Endothelial cell of umbilical vein (primary cell): ENCODE data around the gene KRTAP1-1. TPM values are rescaled to one million over a fixed set of nuclear protein-coding genes. Genes with fewer than 3 reads are reported as not detected.

Source experiments
- BruUV-seq: library from RNA; stranded (reverse); fragments of 400-500 nt; replicated peaks from 2 replicates; lab custom pipeline; 2021; lab: Mats Ljungman, UMichigan
- CTCF ChIA-PET: fragments of 300-600, 350-600 bp; sonication (Branson Sonifier 250); formaldehyde crosslinking; loops from one replicate; lab custom pipeline; 2021; ENCODE audit warnings: antibody characterized with exemption, inconsistent platforms; lab: Charles Lee
- POLR2A ChIA-PET: fragments of 300-600, 350-600 bp; sonication (Branson Sonifier 250); formaldehyde crosslinking; loops from one replicate; lab custom pipeline; 2021; ENCODE audit warnings: antibody characterized with exemption, inconsistent platforms; lab: Charles Lee
- DNase-seq: peaks from one replicate; pipeline ENCODE4 v3.0.0-alpha.2; 2011; ENCODE audit warnings: low read depth, low spot score
- FAIRE-seq: peaks from 2 replicates; lab custom pipeline; 2011; peaks lifted over from hg19 to GRCh38; lab: Jason Lieb, UNC
- H2AFZ ChIP-seq: 2 replicates; pipeline ENCODE4 v1.6.0; 2012; ENCODE audit warnings: low read depth, low read length, control low read depth, inconsistent platforms
- H3K27ac ChIP-seq: 2 replicates; pipeline ENCODE4 v1.5.1; 2011; ENCODE audit warnings: low read depth, mild to moderate bottlenecking, control low read depth, low read length, moderate library complexity; ENCODE audit not compliant: insufficient read depth
- H3K27me3 ChIP-seq, 2 experiments: 2 replicates each; pipeline versions ENCODE4 v1.6.0 to v1.6.1; 2011; ENCODE audit warnings: low read length in 2 of 2, mixed read lengths in 1 of 2; ENCODE audit not compliant: control insufficient read depth in 2 of 2, insufficient read depth in 2 of 2
- H3K36me3 ChIP-seq, 2 experiments: 2 replicates in 1 of 2; 3 replicates in 1 of 2; pipeline ENCODE4 v1.5.1; 2011; ENCODE audit warnings: low read length in 2 of 2, mild to moderate bottlenecking in 1 of 2, moderate library complexity in 1 of 2; ENCODE audit not compliant: control insufficient read depth in 2 of 2, insufficient read depth in 2 of 2; ENCODE audit errors: extremely low read depth in 1 of 2
- H3K4me1 ChIP-seq: 3 replicates; pipeline ENCODE4 v1.5.1; 2011; ENCODE audit warnings: mild to moderate bottlenecking, low read length; ENCODE audit not compliant: control insufficient read depth, insufficient read depth; ENCODE audit errors: extremely low read depth
- H3K4me2 ChIP-seq: 2 replicates; pipeline ENCODE4 v1.6.1; 2011; ENCODE audit warnings: low read length, control low read depth, mixed read lengths; ENCODE audit not compliant: insufficient read depth
- H3K4me3 ChIP-seq, 3 experiments: fragments of 200-600 bp in 1 of 3; sonication (generic), shearing (Covaris generic) in 1 of 3; replicated peaks in 1 of 3; 2 replicates each; pipeline ENCODE4 v1.5.1; 2011 to 2016; ENCODE audit warnings: control low read depth in 3 of 3, low read length in 3 of 3, mild to moderate bottlenecking in 2 of 3, inconsistent platforms in 1 of 3, low read depth in 1 of 3, moderate library complexity in 1 of 3; ENCODE audit not compliant: insufficient read depth in 1 of 3
- H3K79me2 ChIP-seq: 2 replicates; pipeline ENCODE4 v1.6.0; 2012; ENCODE audit warnings: low read length, inconsistent platforms; ENCODE audit not compliant: control insufficient read depth, insufficient read depth
- H3K9ac ChIP-seq: replicated peaks from 2 replicates; pipeline ENCODE3; 2011; ENCODE audit warnings: low read length, control low read depth; ENCODE audit not compliant: insufficient read depth; ENCODE audit errors: extremely low read depth
- H3K9me1 ChIP-seq: replicated peaks from 3 replicates; pipeline ENCODE4 v1.6.0; 2011; ENCODE audit warnings: mild to moderate bottlenecking, low read length; ENCODE audit not compliant: control insufficient read depth, insufficient read depth; ENCODE audit errors: extremely low read depth
- H3K9me3 ChIP-seq: replicated peaks from 2 replicates; pipeline ENCODE4 v1.5.1; 2012; ENCODE audit warnings: low read length, inconsistent platforms; ENCODE audit not compliant: control insufficient read depth, insufficient read depth
- H4K20me1 ChIP-seq: replicated peaks from 2 replicates; pipeline ENCODE3; 2011; ENCODE audit warnings: mild to moderate bottlenecking, low read length; ENCODE audit not compliant: control insufficient read depth, insufficient read depth; ENCODE audit errors: extremely low read depth
- CTCF ChIP-seq, 2 donors: IDR thresholded peaks; 1 replicate in 1 of 2; 2 replicates in 1 of 2; pipeline ENCODE4 v1.5.1; 2011; ENCODE audit warnings: low read length in 2 of 2, mild to moderate bottlenecking in 2 of 2, moderate library complexity in 2 of 2, control low read depth in 1 of 2, inconsistent platforms in 1 of 2, low read depth in 1 of 2; ENCODE audit not compliant: insufficient read depth in 1 of 2; ENCODE audit errors: extremely low read depth in 1 of 2
- EZH2 ChIP-seq: IDR thresholded peaks from 2 replicates; pipeline ENCODE4 v1.6.1; 2012; ENCODE audit warnings: borderline replicate concordance, low read depth, mild to moderate bottlenecking, moderate library complexity, low read length, inconsistent platforms; ENCODE audit not compliant: severe bottlenecking
- FOS ChIP-seq: IDR thresholded peaks from 2 replicates; pipeline ENCODE4 v1.6.1; 2011; ENCODE audit warnings: mild to moderate bottlenecking, low read length, moderate library complexity, borderline replicate concordance; ENCODE audit not compliant: insufficient read depth
- GATA2 ChIP-seq: IDR thresholded peaks from 2 replicates; pipeline ENCODE4 v1.7.0; 2011; ENCODE audit warnings: low read depth, mild to moderate bottlenecking, moderate library complexity, mixed read lengths, low read length; ENCODE audit not compliant: insufficient read length, insufficient read depth
- JUN ChIP-seq: IDR thresholded peaks from 2 replicates; pipeline ENCODE4 v1.6.1; 2011; ENCODE audit warnings: borderline replicate concordance, low read depth; ENCODE audit not compliant: insufficient read length, insufficient read depth
- MAX ChIP-seq: IDR thresholded peaks from 2 replicates; pipeline ENCODE4 v1.6.1; 2011; ENCODE audit not compliant: insufficient read depth, insufficient read length
- MYC ChIP-seq: IDR thresholded peaks from one replicate; pipeline ENCODE4 v1.6.1; 2011; ENCODE audit warnings: mild to moderate bottlenecking, low read depth, low read length
- POLR2A ChIP-seq: IDR thresholded peaks from 2 replicates; pipeline ENCODE4 v1.6.1; 2012; ENCODE audit warnings: low read depth, mild to moderate bottlenecking, control low read depth, low read length
- POLR2AphosphoS5 ChIP-seq: IDR thresholded peaks from 2 replicates; pipeline ENCODE4 v1.6.1; 2012; ENCODE audit warnings: low read depth, mild to moderate bottlenecking, control low read depth, low read length, moderate library complexity; ENCODE audit not compliant: insufficient read depth
- dilution Hi-C: fragments of 300-500 bp; cut with MboI; formaldehyde crosslinking; loops from one replicate; pipeline ENCODE4 v1.15.0; 2019; ENCODE audit warnings: low sequenced_read_pairs; ENCODE audit not compliant: extremely low pct_ligation_motif_present
- intact Hi-C: fragments of 100-400 bp; cut with micrococcal nuclease; formaldehyde crosslinking; loops from one replicate; pipeline ENCODE4 v1.10.0; 2022
- polyA plus RNA-seq, 4 experiments: library from polyadenylated mRNA; depleted of rRNA in 3 of 4; stranded (reverse) in 3 of 4; unstranded in 1 of 4; fragments of >200 nt; gene quantifications; 2 replicates each; pipeline versions ENCODE4 v1.2.1 to v1.2.3, GENCODE V29; 2011 to 2012; ENCODE audit warnings: missing spikeins in 1 of 4
- total RNA-seq: library from RNA; stranded (reverse); gene quantifications from 2 replicates; pipeline ENCODE4 v1.2.3, GENCODE V29; 2021

The KRTAP1-1 gene
- total and polyA plus RNA-seq, 2 donors (not counting 3 experiments of a cell fraction or from before 2014, with no cell fraction given): not detected

GRCh38 chr17:41009936-41010335 is 31.3 kb downstream of the KRTAP1-1 start:
- CTCF ChIA-PET: no interaction called here
- H2AFZ ChIP-seq: no peak overlapping the region
- BruUV-seq: no TSS peak

More at GRCh38 chr17:41009936-41010335, 31.3 kb downstream of the KRTAP1-1 start:
- Histone ChIP-seq H3K27me3 (peaks cover 0 to 1% of the 10 kb centered on the region in 2 experiments), H3K4me3 (no peak overlapping the region), H3K4me1 (no peaks in the 10 kb centered on the region), H3K9ac (no peak overlapping the region), H3K4me2 (no peak overlapping the region), H3K9me1 (no peaks in the 10 kb centered on the region), H3K9me3 (no peaks in the 10 kb centered on the region), H4K20me1 (no peaks in the 10 kb centered on the region), H3K79me2 (no peaks in the 10 kb centered on the region), H3K36me3 (no peaks in the 10 kb centered on the region), H3K27ac (no peak overlapping the region)
- POLR2A ChIA-PET: no interaction called here
- intact Hi-C loops: no loop called here
- DNase-seq: no peak
- TF ChIP-seq POLR2A: no peak
- no peak for TF ChIP-seq MYC
- TF ChIP-seq EZH2: no peak
- TF ChIP-seq MAX: no peak
- no peak for TF ChIP-seq JUN
- TF ChIP-seq GATA2: no peak
- no peak for TF ChIP-seq FOS
- TF ChIP-seq CTCF (IDR thresholded peaks at IDR 0.05; ENCODE audit: extremely low read depth in 1 of 2, insufficient read depth in 1 of 2, low read depth in 1 of 2, low read length in 2 of 2): no peak
- TF ChIP-seq POLR2AphosphoS5: no peak
- dilution Hi-C loops: no loop called here
- no peak for FAIRE-seq
